Subcutaneous adipose tissue (tissue), 4 donors: ENCODE results near the gene MYT1. TPM values are rescaled to one million over a fixed set of nuclear protein-coding genes. Genes with fewer than 3 reads are reported as not detected.

ENCODE experiments used
- CTCF ChIP-seq: fragments of 450-650 bp; IDR thresholded peaks from one replicate; pipeline ENCODE4 v1.5.1; 2016; ENCODE audit warnings: low read depth, mild to moderate bottlenecking, control low read depth, antibody characterized with exemption, moderate library complexity
- total RNA-seq, 4 donors: library from RNA; depleted of rRNA; stranded (reverse); fragments of >200 nt; gene quantifications; one replicate each; pipeline ENCODE4 v1.1.0, GENCODE V29; 2016

The MYT1 gene
- total RNA-seq, 4 donors from 2014 or later, result not detected

GRCh38 chr20:64201653-64202052 lies 37.4 kb downstream of the MYT1 start:
- no peak for TF ChIP-seq CTCF

GRCh38 chr20:64203037-64203777 lies 39.0 kb downstream of the MYT1 start:
- no peak for TF ChIP-seq CTCF

- TF ChIP-seq CTCF, result no peak
Observed at GRCh38 chr20:64205611-64206026, 41.4 kb downstream of the MYT1 start.

- TF ChIP-seq CTCF, result no peak
Observed at GRCh38 chr20:64206614-64207013, 42.4 kb downstream of the MYT1 start.

- TF ChIP-seq CTCF, result no peak
Observed at GRCh38 chr20:64207641-64208590, 43.7 kb downstream of the MYT1 start.

- no peak for TF ChIP-seq CTCF
Observed at GRCh38 chr20:64209148-64209547, 44.9 kb downstream of the MYT1 start.
